ENCODE measurements around the gene EIF4A3. TPM values are rescaled to one million over a fixed set of nuclear protein-coding genes. Genes with fewer than 3 reads are reported as not detected.

The EIF4A3 gene
- total and polyA plus RNA-seq, 4 donors, result 29.0 to 35.1 (median 33.4) TPM

GRCh38 chr17:80104956-80105375, 42.0 kb downstream of the EIF4A3 start:
- TF ChIP-seq NR2F2 (IDR thresholded peaks at IDR 0.05), result no peak
- TF ChIP-seq ATF3 (IDR thresholded peaks at IDR 0.05), result no peak
- TF ChIP-seq REST (IDR thresholded peaks at IDR 0.05), result no peak
- no peak for TF ChIP-seq MAX (IDR thresholded peaks at IDR 0.05)
- no peak for TF ChIP-seq JUND (IDR thresholded peaks at IDR 0.05)
- TF ChIP-seq RAD21 (IDR thresholded peaks at IDR 0.05), result no peak
- TF ChIP-seq EGR1 (IDR thresholded peaks at IDR 0.05; ENCODE audit: low read depth in 2 of 2), result no peak
- no peak for TF ChIP-seq CTCF (IDR thresholded peaks at IDR 0.05; ENCODE audit: low read depth, low read length, missing input control)
- no peak for TF ChIP-seq HNF4A (conservative IDR thresholded peaks at IDR 0.05)
- TF ChIP-seq YY1 (IDR thresholded peaks at IDR 0.05), result no peak
- H3K9me3 ChIP-seq (ENCODE audit: control insufficient read depth in 4 of 4, low read length in 3 of 4), result no peaks in the 10 kb centered on the region
- peaks cover 0 to 18% (median 11%) of the 10 kb centered on the region in 4 donors for H3K4me1 ChIP-seq (ENCODE audit: control insufficient read depth in 4 of 4, insufficient read depth in 4 of 4, low read length in 3 of 4)
- H3K4me3 ChIP-seq (ENCODE audit: low read depth in 1 of 3, low read length in 3 of 3), result no peak overlapping the region
- no peaks in the 10 kb centered on the region for H3K36me3 ChIP-seq (ENCODE audit: control insufficient read depth in 4 of 4, insufficient read depth in 3 of 4, low read depth in 1 of 4, low read length in 3 of 4)
- H3K9ac ChIP-seq (ENCODE audit: low read depth in 1 of 2, low read length in 2 of 2), result no peak overlapping the region
- no peak overlapping the region for H3K27ac ChIP-seq (ENCODE audit: low read depth in 1 of 2, low read length in 2 of 2)
- 90% methylated on average over 18 of the region's 18 CpGs for WGBS
- no peaks in the 10 kb centered on the region for H3K27me3 ChIP-seq (ENCODE audit: control insufficient read depth in 4 of 4, insufficient read depth in 4 of 4, low read length in 3 of 4)
- no peak for DNase-seq (ENCODE audit: low spot score)

- Histone ChIP-seq H3K27ac (ENCODE audit: low read depth in 1 of 2, low read length in 2 of 2) (no peak overlapping the region), H3K9me3 (ENCODE audit: control insufficient read depth in 4 of 4, low read length in 3 of 4) (no peaks in the 10 kb centered on the region), H3K4me3 (ENCODE audit: low read depth in 1 of 3, low read length in 3 of 3) (no peak overlapping the region), H3K27me3 (ENCODE audit: control insufficient read depth in 4 of 4, insufficient read depth in 4 of 4, low read length in 3 of 4) (no peaks in the 10 kb centered on the region), H3K36me3 (ENCODE audit: control insufficient read depth in 4 of 4, insufficient read depth in 3 of 4, low read depth in 1 of 4, low read length in 3 of 4) (no peaks in the 10 kb centered on the region), H3K4me1 (ENCODE audit: control insufficient read depth in 4 of 4, insufficient read depth in 4 of 4, low read length in 3 of 4) (peaks cover 0 to 18% (median 11%) of the 10 kb centered on the region in 4 donors), H3K9ac (ENCODE audit: low read depth in 1 of 2, low read length in 2 of 2) (no peak overlapping the region)
- DNase-seq (ENCODE audit: low spot score), result no peak
- no peak for TF ChIP-seq YY1 (IDR thresholded peaks at IDR 0.05)
- no peak for TF ChIP-seq HNF4G (IDR thresholded peaks at IDR 0.05)
- no peak for TF ChIP-seq MAX (IDR thresholded peaks at IDR 0.05)
- no peak for TF ChIP-seq REST (IDR thresholded peaks at IDR 0.05)
- TF ChIP-seq HNF4A (conservative IDR thresholded peaks at IDR 0.05), result no peak
- TF ChIP-seq RAD21 (IDR thresholded peaks at IDR 0.05), result no peak
- TF ChIP-seq NR2F2 (IDR thresholded peaks at IDR 0.05), result no peak
- TF ChIP-seq CTCF (IDR thresholded peaks at IDR 0.05; ENCODE audit: low read depth, low read length, missing input control), result no peak
- no peak for TF ChIP-seq FOXA1 (IDR thresholded peaks at IDR 0.05)
- no peak for TF ChIP-seq GABPA (IDR thresholded peaks at IDR 0.05 in 1 of 2, conservative IDR thresholded peaks at IDR 0.05 in 1 of 2)
- no peak for TF ChIP-seq EGR1 (IDR thresholded peaks at IDR 0.05; ENCODE audit: low read depth in 2 of 2)
- no peak for TF ChIP-seq RXRA (IDR thresholded peaks at IDR 0.05)
- TF ChIP-seq SP1 (IDR thresholded peaks at IDR 0.05), result no peak
- TF ChIP-seq ATF3 (IDR thresholded peaks at IDR 0.05), result no peak
- WGBS, result 82% methylated on average over 26 of the region's 26 CpGs
These were observed 42.5 kb downstream of the EIF4A3 start for GRCh38 chr17:80104321-80104955.

All from liver (tissue), 9 donors.